Liver (tissue), 3 donors: ENCODE results near the gene C21orf58.

Source experiments
- EGR1 ChIP-seq, 2 donors: IDR thresholded peaks; 2 replicates each; pipeline ENCODE4 v1.6.1; 2016 to 2018; ENCODE audit warnings: antibody characterized with exemption in 2 of 2, low read depth in 2 of 2
- FOXA1 ChIP-seq: IDR thresholded peaks from 2 replicates; pipeline ENCODE4 v1.6.1; 2016; ENCODE audit warnings: antibody characterized with exemption
- HNF4A ChIP-seq, 2 donors: conservative IDR thresholded peaks; 2 replicates each; pipeline ENCODE4 v1.6.1; 2016; ENCODE audit warnings: antibody characterized with exemption in 2 of 2, mild to moderate bottlenecking in 2 of 2
- HNF4G ChIP-seq: IDR thresholded peaks from 2 replicates; pipeline ENCODE4 v1.6.1; 2016; ENCODE audit warnings: antibody characterized with exemption
- SP1 ChIP-seq: IDR thresholded peaks from 2 replicates; pipeline ENCODE4 v1.6.1; 2018; ENCODE audit warnings: antibody characterized with exemption, mild to moderate bottlenecking
- TAF1 ChIP-seq: conservative IDR thresholded peaks from 2 replicates; pipeline ENCODE4 v1.6.1; 2016; ENCODE audit warnings: antibody characterized with exemption, mild to moderate bottlenecking
- YY1 ChIP-seq: IDR thresholded peaks from 2 replicates; pipeline ENCODE4 v1.6.1; 2016; ENCODE audit warnings: antibody characterized with exemption, mild to moderate bottlenecking
- TF ChIP-seq, protein P1 (sequence below): fragments of 150-350 bp; IDR thresholded peaks from 2 replicates; pipeline ENCODE4 v1.5.1; 2017; ENCODE audit warnings: improper control_type of control experiment, low read depth, low read length; ENCODE audit not compliant: missing input control
- TF ChIP-seq, protein P2 (sequence below): IDR thresholded peaks from 2 replicates; pipeline ENCODE4 v1.6.1; 2016; ENCODE audit warnings: antibody characterized with exemption
- TF ChIP-seq, protein P3 (sequence below): IDR thresholded peaks from 2 replicates; pipeline ENCODE4 v1.6.1; 2016; ENCODE audit warnings: antibody characterized with exemption
- donor health status: healthy.
- donor health status: healthy.

DNA sequence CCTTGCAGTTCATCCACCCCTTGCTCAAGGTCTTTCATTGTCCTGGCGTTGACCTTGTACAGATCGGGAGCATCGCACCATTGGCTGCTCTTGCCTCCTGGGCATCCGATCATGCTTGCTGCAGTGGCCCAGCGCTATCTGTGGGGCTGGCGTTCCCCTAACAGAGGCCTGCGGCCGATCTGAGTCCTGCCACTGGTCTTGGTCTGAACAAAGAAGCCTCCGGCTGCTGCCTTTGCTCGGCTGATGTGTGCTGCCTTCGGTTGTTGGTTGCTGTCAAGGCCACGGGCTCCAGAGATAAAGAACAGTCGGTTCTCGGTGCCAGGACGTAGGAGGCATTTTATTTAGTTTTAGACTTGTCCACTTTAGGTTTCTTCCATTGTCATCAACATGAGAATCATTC, 39.3 kb upstream of the C21orf58 start:
- TF ChIP-seq, protein P1, sequence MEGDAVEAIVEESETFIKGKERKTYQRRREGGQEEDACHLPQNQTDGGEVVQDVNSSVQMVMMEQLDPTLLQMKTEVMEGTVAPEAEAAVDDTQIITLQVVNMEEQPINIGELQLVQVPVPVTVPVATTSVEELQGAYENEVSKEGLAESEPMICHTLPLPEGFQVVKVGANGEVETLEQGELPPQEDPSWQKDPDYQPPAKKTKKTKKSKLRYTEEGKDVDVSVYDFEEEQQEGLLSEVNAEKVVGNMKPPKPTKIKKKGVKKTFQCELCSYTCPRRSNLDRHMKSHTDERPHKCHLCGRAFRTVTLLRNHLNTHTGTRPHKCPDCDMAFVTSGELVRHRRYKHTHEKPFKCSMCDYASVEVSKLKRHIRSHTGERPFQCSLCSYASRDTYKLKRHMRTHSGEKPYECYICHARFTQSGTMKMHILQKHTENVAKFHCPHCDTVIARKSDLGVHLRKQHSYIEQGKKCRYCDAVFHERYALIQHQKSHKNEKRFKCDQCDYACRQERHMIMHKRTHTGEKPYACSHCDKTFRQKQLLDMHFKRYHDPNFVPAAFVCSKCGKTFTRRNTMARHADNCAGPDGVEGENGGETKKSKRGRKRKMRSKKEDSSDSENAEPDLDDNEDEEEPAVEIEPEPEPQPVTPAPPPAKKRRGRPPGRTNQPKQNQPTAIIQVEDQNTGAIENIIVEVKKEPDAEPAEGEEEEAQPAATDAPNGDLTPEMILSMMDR = no peak
- TF ChIP-seq YY1 (no peak), TAF1 (no peak), HNF4G (no peak), HNF4A (conservative IDR thresholded peaks at IDR 0.05) (no peak), SP1 (no peak), FOXA1 (no peak), EGR1 (IDR thresholded peaks at IDR 0.05; ENCODE audit: low read depth in 2 of 2) (no peak)
- TF ChIP-seq, protein P2, sequence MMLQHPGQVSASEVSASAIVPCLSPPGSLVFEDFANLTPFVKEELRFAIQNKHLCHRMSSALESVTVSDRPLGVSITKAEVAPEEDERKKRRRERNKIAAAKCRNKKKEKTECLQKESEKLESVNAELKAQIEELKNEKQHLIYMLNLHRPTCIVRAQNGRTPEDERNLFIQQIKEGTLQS = no peak
- TF ChIP-seq, protein P3, sequence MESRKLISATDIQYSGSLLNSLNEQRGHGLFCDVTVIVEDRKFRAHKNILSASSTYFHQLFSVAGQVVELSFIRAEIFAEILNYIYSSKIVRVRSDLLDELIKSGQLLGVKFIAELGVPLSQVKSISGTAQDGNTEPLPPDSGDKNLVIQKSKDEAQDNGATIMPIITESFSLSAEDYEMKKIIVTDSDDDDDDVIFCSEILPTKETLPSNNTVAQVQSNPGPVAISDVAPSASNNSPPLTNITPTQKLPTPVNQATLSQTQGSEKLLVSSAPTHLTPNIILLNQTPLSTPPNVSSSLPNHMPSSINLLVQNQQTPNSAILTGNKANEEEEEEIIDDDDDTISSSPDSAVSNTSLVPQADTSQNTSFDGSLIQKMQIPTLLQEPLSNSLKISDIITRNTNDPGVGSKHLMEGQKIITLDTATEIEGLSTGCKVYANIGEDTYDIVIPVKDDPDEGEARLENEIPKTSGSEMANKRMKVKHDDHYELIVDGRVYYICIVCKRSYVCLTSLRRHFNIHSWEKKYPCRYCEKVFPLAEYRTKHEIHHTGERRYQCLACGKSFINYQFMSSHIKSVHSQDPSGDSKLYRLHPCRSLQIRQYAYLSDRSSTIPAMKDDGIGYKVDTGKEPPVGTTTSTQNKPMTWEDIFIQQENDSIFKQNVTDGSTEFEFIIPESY = no peak
